Measurements from ENCODE around the gene TMEM80.

GRCh38 chr11:653837-654236 lies 41.8 kb upstream of the TMEM80 start:
- TF ChIP-seq ZNF274 (IDR thresholded peaks at IDR 0.05; ENCODE audit: low read depth, low read length) (no peak), SUZ12 (IDR thresholded peaks at IDR 0.05; ENCODE audit: extremely low read depth, insufficient read depth, insufficient read length) (no peak), YY1 (IDR thresholded peaks at IDR 0.05; ENCODE audit: insufficient read depth, insufficient read length) (no peak)
